Measurements from ENCODE around the gene LDB1.

LDB1 gene

DNA sequence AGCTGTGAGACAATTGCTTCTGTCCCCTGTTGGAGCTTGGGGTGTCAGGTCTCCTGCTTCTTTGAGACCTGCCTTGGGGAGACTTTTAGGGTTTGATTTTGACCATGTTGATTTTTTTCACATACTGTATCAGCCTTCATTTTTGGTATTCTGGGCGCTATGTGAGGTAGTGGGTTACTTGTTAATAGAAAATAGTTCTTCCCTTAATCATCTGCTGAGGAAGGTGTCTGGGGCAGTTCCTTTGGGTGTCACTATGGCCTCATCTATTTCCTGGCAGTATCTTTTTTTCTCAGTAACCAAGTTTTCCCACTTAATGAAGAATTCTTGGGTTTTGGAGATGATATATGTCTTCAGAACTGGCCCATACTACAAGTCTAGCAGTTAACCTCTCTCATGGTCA is 27.4 kb upstream of the LDB1 start:
- DNase-seq (ENCODE audit: insufficient read length, low spot score) (no peak), FAIRE-seq (no peak)
- TF ChIP-seq, protein P1, sequence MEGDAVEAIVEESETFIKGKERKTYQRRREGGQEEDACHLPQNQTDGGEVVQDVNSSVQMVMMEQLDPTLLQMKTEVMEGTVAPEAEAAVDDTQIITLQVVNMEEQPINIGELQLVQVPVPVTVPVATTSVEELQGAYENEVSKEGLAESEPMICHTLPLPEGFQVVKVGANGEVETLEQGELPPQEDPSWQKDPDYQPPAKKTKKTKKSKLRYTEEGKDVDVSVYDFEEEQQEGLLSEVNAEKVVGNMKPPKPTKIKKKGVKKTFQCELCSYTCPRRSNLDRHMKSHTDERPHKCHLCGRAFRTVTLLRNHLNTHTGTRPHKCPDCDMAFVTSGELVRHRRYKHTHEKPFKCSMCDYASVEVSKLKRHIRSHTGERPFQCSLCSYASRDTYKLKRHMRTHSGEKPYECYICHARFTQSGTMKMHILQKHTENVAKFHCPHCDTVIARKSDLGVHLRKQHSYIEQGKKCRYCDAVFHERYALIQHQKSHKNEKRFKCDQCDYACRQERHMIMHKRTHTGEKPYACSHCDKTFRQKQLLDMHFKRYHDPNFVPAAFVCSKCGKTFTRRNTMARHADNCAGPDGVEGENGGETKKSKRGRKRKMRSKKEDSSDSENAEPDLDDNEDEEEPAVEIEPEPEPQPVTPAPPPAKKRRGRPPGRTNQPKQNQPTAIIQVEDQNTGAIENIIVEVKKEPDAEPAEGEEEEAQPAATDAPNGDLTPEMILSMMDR (IDR thresholded peaks at IDR 0.05; ENCODE audit: insufficient read depth, missing control alignments), result no peak

- DNase-seq (ENCODE audit: insufficient read length, low spot score), result no peak
- TF ChIP-seq, protein P1 (IDR thresholded peaks at IDR 0.05; ENCODE audit: insufficient read depth, missing control alignments), result no peak
- no peak for FAIRE-seq
Measured at GRCh38 chr10:102146971-102147428, 26.8 kb upstream of the LDB1 start.

- FAIRE-seq, result no peak
- DNase-seq (ENCODE audit: insufficient read length, low spot score), result no peak
- TF ChIP-seq, protein P1 (IDR thresholded peaks at IDR 0.05; ENCODE audit: insufficient read depth, missing control alignments), result no peak
Measured at GRCh38 chr10:102141583-102142107, 21.5 kb upstream of the LDB1 start.

DNA sequence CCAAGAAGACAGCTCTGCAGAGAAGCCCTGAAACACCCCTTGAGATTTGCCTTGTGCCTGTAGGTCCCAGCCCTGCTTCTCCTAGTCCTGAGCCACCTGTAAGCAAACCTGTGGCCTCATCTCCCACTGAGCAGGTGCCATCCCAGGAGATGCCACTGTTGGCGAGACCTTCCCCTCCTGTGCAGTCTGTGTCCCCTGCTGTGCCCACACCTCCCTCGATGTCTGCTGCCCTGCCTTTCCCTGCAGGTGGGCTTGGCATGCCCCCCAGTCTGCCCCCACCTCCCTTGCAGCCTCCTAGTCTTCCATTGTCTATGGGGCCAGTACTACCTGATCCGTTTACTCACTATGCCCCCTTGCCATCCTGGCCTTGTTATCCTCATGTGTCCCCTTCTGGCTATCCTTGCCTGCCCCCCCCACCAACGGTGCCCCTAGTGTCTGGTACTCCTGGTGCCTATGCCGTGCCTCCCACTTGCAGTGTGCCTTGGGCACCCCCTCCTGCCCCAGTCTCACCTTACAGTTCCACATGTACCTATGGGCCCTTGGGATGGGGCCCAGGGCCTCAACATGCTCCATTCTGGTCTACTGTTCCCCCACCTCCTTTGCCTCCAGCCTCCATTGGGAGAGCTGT is 20.9 kb upstream of the LDB1 start:
- DNase-seq (ENCODE audit: insufficient read length, low spot score) (no peak), FAIRE-seq (no peak)
- TF ChIP-seq, protein P1 (IDR thresholded peaks at IDR 0.05; ENCODE audit: insufficient read depth, missing control alignments), result no peak

GRCh38 chr10:102140218-102140617 is 20.1 kb upstream of the LDB1 start:
- TF ChIP-seq, protein P1 (IDR thresholded peaks at IDR 0.05; ENCODE audit: insufficient read depth, missing control alignments), result no peak
- DNase-seq (ENCODE audit: insufficient read length, low spot score) (no peak), FAIRE-seq (no peak)

DNA sequence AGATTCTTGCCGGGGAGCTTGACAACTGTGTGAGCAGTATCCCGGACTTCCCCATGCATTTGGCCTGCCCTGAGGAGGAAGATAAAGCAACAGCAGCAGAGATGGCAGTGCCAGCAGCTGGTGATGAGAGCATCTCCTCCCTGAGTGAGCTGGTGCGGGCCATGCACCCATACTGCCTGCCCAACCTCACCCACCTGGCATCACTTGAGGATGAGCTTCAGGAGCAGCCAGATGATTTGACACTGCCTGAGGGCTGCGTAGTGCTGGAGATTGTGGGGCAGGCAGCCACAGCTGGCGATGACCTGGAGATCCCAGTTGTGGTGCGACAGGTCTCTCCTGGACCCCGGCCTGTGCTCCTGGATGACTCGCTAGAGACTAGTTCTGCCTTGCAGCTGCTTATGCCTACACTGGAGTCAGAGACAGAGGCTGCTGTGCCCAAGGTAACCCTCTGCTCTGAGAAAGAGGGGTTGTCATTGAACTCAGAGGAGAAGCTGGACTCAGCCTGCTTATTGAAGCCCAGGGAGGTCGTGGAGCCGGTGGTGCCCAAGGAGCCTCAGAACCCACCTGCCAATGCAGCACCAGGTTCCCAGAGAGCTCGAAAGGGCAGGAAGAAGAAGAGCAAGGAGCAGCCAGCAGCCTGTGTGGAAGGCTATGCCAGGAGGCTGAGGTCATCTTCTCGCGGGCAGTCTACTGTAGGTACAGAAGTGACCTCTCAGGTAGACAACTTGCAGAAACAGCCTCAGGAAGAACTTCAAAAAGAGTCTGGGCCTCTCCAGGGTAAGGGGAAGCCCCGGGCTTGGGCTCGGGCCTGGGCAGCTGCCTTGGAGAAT is 19.3 kb upstream of the LDB1 start:
- DNase-seq (ENCODE audit: insufficient read length, low spot score) (no peak), FAIRE-seq (no peak)
- TF ChIP-seq, protein P1 (IDR thresholded peaks at IDR 0.05; ENCODE audit: insufficient read depth, missing control alignments), result no peak

Data from D721Med (cell line).